Occipital lobe (tissue), 2 donors: ENCODE results near the gene SPTSSA. TPM values are rescaled to one million over a fixed set of nuclear protein-coding genes. Genes with fewer than 3 reads are reported as not detected.

Source experiments
- DNase-seq: peaks from one replicate; lab custom pipeline; 2025; lab: John Stamatoyannopoulos, UW
- total RNA-seq: library from RNA; depleted of rRNA; stranded (reverse); fragments of >200 nt; gene quantifications from one replicate; pipeline ENCODE4 v1.2.3, GENCODE V29; 2014

Gene SPTSSA
- total RNA-seq, 1 donor from 2014 or later: 15.9 TPM

DNA sequence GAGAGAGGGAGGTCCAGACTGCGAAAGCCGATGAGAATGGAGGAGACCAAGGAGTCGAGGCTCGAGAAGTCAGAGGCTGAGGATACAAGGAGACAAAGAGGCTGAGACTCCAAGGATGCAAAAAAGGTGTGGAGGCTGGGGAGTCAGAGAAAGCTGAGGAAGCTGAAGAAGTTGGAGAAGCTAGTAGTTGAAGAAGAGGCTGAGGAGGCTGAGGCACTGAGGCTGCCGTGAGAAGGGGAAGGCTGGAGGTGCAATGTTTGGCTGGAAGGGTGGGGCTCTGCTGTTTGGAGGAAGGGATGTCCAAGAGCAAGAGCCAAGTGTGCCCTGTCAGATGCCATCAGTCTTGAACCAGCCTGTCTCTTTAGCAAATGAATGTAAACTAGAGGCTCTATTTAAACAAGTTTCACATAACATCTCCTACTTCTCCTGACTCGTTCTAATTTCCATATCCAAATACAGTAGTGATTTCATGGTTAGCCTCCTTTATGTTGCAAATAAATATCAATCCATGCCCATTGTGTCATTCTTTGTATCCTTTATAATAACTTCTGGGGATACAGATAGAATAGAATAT is 10.8 kb upstream of the SPTSSA start:
- DNase-seq: no peak

DNA sequence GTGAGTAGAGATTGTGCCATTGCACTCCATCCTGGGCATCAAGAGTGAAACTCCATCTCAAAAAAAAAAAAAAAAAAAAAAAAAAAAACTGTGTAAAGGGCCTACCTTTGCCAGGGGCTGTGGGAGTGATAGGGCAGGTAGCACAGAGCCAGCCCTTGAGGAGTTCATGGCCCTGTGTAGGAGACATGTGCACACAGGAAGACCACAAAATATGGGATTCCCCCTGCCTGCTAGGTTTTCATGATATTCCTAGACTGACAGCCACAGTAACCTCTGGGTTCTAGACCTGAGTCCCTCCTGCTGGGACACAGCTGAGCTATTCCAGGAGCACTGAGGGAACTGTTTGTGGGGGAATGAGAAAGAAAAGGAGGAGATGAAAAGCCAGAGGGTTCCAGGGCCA is 8.3 kb upstream of the SPTSSA start:
- no peak for DNase-seq

- DNase-seq: no peak
These were observed 4.7 kb upstream of the SPTSSA start for GRCh38 chr14:34466691-34467090.

DNA sequence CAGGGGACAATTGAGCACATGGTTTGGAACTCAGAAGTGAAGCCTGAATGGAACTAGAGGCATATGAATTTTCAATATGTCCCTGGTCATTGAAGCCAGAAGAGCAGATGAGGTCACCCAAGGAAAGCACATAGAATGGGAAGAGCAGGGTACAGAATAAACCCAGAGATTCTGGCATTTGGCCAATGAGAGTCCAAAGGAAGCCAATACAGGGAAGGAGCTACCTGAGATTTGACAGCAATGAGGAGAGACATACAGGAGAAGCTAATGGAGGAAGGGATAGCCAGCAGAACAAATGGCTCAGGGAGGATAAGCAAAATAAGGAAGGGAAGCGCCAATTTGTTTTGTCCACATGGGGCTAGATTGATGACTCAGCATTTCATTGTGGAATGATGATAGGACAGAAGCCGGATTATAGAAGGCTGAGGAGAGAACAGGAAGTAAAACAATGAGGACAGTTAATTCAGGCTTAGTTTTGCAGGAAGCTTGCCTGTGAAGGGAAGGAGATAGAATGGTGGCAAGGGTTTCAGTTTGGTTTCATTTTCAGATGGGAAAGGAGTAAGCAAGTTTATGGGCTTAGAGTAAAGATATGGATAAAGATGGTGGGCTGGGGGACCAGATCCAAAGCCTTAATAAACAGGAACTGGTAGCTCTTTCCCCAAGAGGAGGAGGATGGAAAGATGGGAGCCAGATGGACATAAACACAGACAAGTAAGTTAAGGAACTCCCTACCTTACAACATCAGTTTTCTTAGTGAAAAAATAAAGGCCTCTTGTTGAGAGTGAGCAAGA is 3.2 kb upstream of the SPTSSA start:
- DNase-seq: no peak

DNA sequence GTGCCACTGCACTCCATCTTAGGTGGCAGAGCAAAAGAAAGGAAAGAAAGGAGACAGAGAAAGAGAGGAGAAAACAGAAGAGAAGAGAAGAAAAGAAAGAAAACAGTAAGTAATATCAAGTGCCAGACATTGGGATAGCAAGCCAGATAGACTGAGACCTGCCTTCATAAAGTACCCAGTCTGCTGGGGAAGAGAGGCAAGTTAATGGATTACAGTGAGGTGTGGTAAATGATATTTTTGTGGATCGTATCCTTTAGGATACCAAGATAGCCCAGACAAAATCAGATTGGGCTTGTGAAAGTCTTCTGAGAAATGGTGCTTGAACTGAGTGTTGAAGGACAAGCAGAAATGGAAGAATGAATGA is 1.5 kb upstream of the SPTSSA start:
- no peak for DNase-seq

DNA sequence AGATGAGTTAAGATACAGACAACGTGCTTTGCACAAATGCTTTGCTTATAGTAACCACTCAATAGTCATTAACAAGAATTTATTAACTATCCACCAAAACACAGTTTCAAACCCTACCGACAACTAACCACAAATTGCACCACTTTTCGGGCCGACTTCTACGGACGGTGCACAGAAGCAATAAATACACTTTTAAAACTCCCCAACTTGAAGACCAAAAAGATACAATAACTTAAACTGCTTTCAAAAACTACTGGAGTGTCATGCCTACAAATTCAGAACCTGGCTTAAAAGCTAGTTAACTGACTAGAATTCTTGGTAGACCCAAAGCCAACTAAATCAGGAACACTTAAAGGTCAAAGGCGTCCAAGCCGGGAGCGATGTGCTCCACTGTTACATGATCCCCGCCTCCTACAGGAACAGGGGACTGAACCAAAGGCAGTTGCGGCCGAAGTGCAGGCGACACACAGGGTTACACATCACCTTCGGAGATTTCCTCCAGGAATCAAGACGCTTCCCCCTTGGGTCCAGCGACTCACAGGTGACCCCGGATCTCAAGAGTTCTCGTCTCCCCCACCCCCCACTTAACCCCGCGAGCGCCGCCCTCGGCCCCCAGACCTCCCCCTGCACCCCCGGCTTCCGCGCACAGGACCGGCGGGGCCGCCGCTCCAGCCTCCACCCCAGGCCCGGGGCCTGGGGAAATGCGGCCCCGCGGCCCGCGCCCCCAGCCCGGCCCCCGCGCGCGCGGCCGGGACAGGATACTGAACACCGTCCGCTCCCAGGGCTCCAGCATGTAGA is 507 bp downstream of the SPTSSA start:
- DNase-seq: peak; percentile 11

DNA sequence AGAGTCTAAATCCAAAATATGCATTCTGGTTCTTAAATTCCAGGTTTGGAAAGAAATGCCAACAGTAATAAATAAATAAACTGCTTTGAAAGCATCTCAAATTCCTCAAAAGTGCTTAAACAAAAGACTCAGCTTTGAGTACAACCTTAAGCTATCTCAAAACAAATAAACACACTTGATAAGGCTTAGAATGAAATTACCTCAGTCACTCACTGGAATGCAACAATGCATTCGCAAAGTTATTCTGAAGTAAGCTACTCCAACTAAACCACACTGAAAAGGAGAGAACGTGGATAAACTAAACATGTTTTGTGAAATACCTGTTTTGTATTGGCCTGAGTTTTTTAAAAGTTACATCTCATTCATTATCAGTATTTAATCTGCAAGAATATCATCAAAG is 1.2 kb downstream of the SPTSSA start:
- no peak for DNase-seq

DNA sequence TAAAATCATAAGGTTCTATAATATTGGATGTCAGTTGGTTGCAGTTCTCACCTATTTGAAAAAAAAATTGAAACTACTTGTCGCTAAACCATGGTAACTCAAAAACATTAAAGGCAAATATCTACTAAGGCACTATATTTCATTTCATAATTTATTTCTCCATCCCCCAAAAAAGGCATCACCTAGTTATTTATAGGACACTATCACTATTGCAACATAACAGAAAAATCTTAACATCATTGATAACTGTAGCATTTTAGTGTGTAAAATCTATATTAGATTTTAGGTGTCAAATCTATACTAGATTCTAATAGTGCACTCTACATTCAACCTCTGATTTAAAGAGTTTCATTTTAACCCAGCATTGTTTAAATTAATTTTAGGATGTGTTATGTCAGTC is 1.7 kb downstream of the SPTSSA start:
- no peak for DNase-seq

GRCh38 chr14:34457186-34457585 is 4.9 kb downstream of the SPTSSA start:
- DNase-seq: no peak

DNA sequence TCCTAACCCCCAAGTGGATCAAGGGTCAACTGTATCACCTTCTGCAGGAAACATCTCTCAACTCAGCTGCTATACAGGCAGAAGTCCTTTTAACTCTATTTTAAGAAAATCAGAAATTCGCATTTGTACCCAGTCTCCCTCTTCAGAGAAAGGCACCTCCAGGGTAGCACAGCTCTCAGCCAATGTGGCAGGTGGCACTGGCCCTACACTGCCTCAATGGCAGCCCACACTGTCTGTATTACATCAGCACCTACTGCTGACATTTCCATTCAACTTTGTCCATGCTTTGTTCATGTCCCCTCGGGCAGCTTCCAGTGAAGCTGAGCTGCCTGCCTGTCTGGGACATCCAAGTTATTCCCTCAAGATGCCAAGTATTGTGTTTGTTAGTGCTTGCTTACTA is 8.8 kb downstream of the SPTSSA start:
- DNase-seq: no peak

DNA sequence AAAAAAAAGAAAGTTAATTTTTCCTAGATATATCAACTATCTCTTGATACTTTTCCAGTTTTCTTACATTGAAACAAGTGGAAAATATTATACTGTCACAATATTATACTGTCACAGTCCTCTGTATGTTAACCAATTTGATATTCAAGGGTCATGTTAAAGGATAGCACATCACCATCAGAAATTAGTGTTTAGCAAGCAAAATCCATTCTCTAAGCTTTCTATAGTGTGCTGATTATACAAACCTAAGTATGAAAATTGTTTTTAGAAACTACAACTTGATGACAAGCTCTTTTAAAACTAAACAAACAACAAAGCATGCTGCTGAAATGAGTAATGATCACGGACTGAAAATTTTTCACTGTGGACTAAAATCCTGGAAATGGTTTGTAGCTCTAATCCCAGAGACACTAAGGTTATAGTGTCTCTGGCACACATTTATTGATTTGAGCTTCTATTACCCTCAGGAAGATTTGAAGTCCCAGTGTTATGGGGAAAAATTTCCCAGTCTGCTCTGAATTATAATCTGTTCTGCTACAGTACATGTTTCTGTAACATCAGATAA is 9.7 kb downstream of the SPTSSA start:
- DNase-seq: no peak

DNA sequence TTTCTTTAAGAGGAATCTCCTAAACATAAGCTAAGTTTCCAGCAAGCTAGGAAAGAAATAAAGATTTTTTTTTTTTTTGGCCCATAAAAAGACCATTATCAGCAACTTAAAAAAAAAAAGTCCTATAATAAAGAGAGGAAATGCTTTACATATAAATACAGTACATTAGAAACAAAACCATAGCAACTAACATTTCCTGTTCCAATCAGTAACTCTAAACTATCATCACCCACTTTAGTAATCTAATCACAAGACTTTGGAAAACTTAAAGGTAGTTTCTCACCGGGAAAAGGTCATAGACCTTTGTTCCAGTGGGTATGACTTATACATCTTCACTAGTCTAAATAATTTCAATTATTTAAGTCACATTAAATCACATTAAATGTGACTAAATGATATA is 11.1 kb downstream of the SPTSSA start:
- DNase-seq: no peak

GRCh38 chr14:34450542-34450915 is 11.5 kb downstream of the SPTSSA start:
- no peak for DNase-seq

- DNase-seq: no peak
These were observed 12.1 kb downstream of the SPTSSA start for GRCh38 chr14:34449819-34450541.

DNA sequence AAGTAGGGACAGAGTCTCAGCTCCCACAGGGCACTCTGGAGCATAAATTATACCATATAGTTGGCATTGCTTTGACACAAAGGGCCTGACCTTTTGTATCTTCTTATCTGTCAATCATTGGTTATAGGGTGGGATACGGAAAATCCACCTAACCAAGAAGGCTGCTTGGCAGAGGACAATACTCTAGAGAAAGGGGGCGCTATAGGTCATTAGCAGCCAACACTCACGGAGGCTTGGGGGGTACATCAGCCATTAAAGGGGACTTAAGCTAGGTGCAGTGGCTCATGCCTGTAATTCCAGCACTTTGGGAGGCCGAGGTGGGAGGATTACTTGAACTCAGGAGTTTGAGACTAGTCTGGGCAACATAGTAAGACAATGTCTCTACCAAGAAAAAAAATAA is 22.9 kb downstream of the SPTSSA start:
- DNase-seq: no peak

- no peak for DNase-seq
These were observed 23.6 kb downstream of the SPTSSA start for GRCh38 chr14:34438438-34438837.

GRCh38 chr14:34437729-34438080 is 24.3 kb downstream of the SPTSSA start:
- DNase-seq: no peak

DNA sequence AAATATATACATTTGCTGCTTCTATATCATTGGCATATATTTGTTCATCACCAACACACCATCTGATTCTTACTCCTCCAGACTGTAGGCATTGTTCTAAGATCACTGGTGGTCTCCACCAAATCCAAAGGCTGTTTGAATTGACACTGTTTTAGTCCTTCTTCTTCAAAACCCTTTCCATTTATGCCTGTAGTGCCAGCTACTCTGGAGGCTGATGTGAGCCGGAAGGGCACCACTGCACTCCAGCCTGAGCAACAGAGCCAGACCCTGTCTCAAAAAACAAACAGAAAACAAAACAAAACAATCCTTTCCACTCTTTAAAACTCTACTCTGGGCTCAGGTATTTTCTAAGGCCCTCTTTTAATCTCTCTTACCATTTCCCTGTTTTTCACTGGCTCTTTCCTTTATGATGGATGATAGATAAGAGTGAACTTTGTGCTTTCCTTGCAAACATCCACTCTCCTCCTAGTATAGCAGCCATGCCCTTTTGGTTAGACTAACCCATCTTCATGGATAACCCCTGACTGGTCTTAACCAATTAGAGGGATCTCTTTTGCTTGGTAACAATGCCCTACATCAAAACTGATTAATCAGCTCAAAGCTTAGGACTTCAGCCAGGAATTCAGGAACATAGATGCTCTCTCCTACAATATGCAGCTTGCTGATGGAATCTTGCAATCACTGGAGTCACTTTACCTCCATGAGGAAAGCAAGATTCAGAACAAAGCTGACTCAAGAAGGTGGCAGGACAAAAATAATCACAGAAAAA is 24.9 kb downstream of the SPTSSA start:
- no peak for DNase-seq

DNA sequence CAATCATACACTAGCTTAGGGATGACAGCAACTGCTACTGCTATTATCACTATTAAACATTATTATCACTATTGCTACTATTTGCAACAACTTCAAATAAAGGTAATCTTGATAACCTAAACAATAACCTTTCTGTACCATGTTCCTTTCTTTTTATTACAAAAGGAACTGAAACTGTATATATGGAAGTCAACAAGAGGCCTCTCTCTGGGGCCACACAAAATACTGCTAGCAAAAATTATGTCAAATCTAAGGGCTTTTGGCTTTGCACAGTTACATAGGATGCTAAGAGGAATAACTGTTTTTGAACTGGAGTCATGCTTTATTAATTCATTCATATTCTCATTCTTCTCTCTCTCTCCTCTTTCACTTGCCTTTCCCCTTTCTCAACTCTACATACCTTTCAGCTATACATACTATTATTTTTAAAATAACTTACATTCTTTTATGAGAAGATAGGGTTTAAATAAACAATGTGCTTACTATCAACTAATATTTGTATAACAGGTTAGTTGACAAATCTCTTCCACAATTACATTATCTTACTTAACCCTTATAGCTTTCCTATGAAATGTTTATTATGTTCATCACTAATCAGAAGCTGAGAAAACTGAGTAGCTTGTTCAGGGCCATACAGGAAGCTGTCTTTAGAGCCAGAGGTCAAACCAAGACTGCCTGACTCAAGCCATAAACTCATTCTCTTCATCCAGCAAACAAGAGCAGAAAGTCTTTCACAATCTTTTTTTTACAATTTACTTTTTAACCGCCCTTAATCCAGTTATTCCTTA is 25.7 kb downstream of the SPTSSA start:
- DNase-seq: no peak

GRCh38 chr14:34433957-34434356 is 28.1 kb downstream of the SPTSSA start:
- DNase-seq: no peak
